Fibroblast of lung (primary cell): ENCODE data around the gene RAI1. TPM values are rescaled to one million over a fixed set of nuclear protein-coding genes. Genes with fewer than 3 reads are reported as not detected.
"Not testable (repeated sequence)": the region's sequence is repeated elsewhere in the genome, so short reads cannot be mapped to it uniquely, and the experiment has no call there.

Source experiments
- DNase-seq, 2 donors: peaks; one replicate each; pipeline versions ENCODE4 v3.0.0 to v3.0.0-alpha.2; 2010; ENCODE audit warnings: low read depth in 2 of 2
- H2AFZ ChIP-seq: 2 replicates; pipeline ENCODE4 v1.5.1; 2012; ENCODE audit warnings: low read length, control low read depth, inconsistent platforms
- H3K27ac ChIP-seq: 2 replicates; pipeline ENCODE4 v1.5.1; 2011; ENCODE audit warnings: low read length, control low read depth; ENCODE audit not compliant: insufficient read depth
- H3K27me3 ChIP-seq: 2 replicates; pipeline ENCODE4 v1.5.1; 2011; ENCODE audit warnings: mild to moderate bottlenecking, low read length; ENCODE audit not compliant: control insufficient read depth, insufficient read depth
- H3K36me3 ChIP-seq: 2 replicates; pipeline ENCODE4 v1.5.1; 2011; ENCODE audit warnings: low read length; ENCODE audit not compliant: control insufficient read depth, insufficient read depth
- H3K4me1 ChIP-seq: 2 replicates; pipeline ENCODE4 v1.5.1; 2011; ENCODE audit warnings: low read length; ENCODE audit not compliant: control insufficient read depth, insufficient read depth; ENCODE audit errors: extremely low read depth
- H3K4me2 ChIP-seq: 2 replicates; pipeline ENCODE4 v1.5.1; 2011; ENCODE audit warnings: low read length, control low read depth; ENCODE audit not compliant: insufficient read depth; ENCODE audit errors: extremely low read depth
- H3K4me3 ChIP-seq, 4 experiments: fragments of 200-600 bp in 1 of 4; sonication (generic) in 1 of 4; replicated peaks in 1 of 4; 2 replicates each; pipeline ENCODE4 v1.5.1; 2011 to 2016; ENCODE audit warnings: low read length in 4 of 4, low read depth in 3 of 4, mild to moderate bottlenecking in 3 of 4, control low read depth in 2 of 4, inconsistent platforms in 1 of 4, mixed read lengths in 1 of 4; ENCODE audit not compliant: insufficient read depth in 1 of 4; ENCODE audit errors: control extremely low read depth in 1 of 4
- H3K79me2 ChIP-seq: 2 replicates; pipeline ENCODE4 v1.5.1; 2012; ENCODE audit warnings: mild to moderate bottlenecking, low read length, inconsistent platforms; ENCODE audit not compliant: control insufficient read depth, insufficient read depth
- H3K9ac ChIP-seq: 2 replicates; pipeline ENCODE4 v1.5.1; 2011; ENCODE audit warnings: mild to moderate bottlenecking, low read length, control low read depth; ENCODE audit not compliant: insufficient read depth
- H3K9me3 ChIP-seq: 2 replicates; pipeline ENCODE4 v1.5.1; 2012; ENCODE audit warnings: low read depth, low read length; ENCODE audit not compliant: control insufficient read depth, insufficient read depth
- H4K20me1 ChIP-seq: 2 replicates; pipeline ENCODE4 v1.5.1; 2011; ENCODE audit warnings: low read length; ENCODE audit not compliant: control insufficient read depth, insufficient read depth; ENCODE audit errors: extremely low read depth
- CTCF ChIP-seq, 2 donors: IDR thresholded peaks in 1 of 2; conservative IDR thresholded peaks in 1 of 2; 1 replicate in 1 of 2; 2 replicates in 1 of 2; pipeline ENCODE4 v1.5.1; 2011 to 2012; ENCODE audit warnings: low read length in 2 of 2, control low read depth in 1 of 2, inconsistent platforms in 1 of 2, low read depth in 1 of 2, mild to moderate bottlenecking in 1 of 2
- EZH2 ChIP-seq: IDR thresholded peaks from 2 replicates; pipeline ENCODE4 v1.5.1; 2012; ENCODE audit warnings: low read length, control low read depth, mild to moderate bottlenecking; ENCODE audit errors: missing control alignments
- polyA plus RNA-seq, 2 donors: library from polyadenylated mRNA; depleted of rRNA in 1 of 2; stranded (reverse) in 1 of 2; unstranded in 1 of 2; fragments of >200 nt; gene quantifications; 2 replicates each; pipeline ENCODE4 v1.2.1, GENCODE V29; 2011 to 2012; ENCODE audit warnings: missing spikeins in 1 of 2
- total RNA-seq: library from RNA; depleted of rRNA; stranded (reverse); fragments of >200 nt; gene quantifications from 2 replicates; pipeline ENCODE4 v1.2.1, GENCODE V29; 2014

RAI1 gene
- total and polyA plus RNA-seq, 2 donors (not counting 1 experiment from before 2014, with no cell fraction given), result 2.1 to 6.6 TPM

DNA sequence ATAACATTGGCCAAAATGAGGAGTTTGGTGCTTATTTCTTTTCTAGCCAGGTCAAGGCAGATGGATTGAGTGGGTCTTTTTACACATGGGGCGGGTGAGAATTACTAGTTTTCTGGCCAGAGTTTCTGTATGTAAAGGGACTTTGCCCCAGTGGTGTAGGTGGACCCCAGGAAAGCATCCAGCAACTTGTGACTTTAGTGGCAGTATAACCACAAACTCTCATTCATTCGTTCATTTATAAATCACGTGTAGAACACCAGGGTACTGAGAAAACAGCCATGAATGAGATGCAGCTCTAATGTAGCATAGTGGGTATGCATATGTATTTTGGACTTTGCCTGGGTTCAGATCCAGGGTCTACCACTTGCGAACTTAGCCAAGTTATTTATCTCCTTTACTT lies 8.1 kb downstream of the RAI1 start:
- no peak for DNase-seq
- Histone ChIP-seq H3K27ac (no peak overlapping the region), H3K4me1 (peaks cover 41% of the 10 kb centered on the region), H3K27me3 (no peaks in the 10 kb centered on the region), H3K36me3 (peaks cover 4% of the 10 kb centered on the region), H3K4me2 (no peak overlapping the region), H2AFZ (no peak overlapping the region), H4K20me1 (no peaks in the 10 kb centered on the region), H3K9me3 (no peaks in the 10 kb centered on the region), H3K79me2 (peaks cover 86% of the 10 kb centered on the region), H3K9ac (no peak overlapping the region), H3K4me3 (no peak overlapping the region)
- TF ChIP-seq EZH2 (no peak), CTCF (conservative IDR thresholded peaks at IDR 0.05 in 1 of 2, IDR thresholded peaks at IDR 0.05 in 1 of 2; ENCODE audit: low read depth in 1 of 2, low read length in 2 of 2) (no peak)

DNA sequence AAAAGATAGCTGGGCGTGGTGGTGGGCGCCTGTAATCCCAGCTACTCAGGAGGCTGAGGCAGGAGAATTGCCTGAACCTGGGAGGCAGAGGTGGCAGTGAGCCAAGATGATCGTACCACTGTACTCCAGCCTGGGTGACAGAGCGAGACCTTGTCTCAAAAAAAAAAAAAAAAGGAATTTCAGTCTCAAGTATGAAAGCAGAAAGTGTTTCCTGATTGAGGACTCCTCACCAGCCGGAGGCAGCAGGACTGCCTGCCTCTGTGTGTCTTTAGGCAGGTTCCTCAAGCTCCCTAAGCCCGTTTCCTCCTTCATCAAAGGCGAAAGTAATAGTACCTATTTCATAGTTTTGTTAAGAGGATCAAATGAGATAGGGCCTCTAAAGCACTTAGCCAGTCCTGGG lies 9.0 kb downstream of the RAI1 start:
- not testable (repeated sequence) for H3K9me3 ChIP-seq, H3K9ac ChIP-seq, DNase-seq, H2AFZ ChIP-seq, H3K4me2 ChIP-seq, H3K27ac ChIP-seq, H4K20me1 ChIP-seq, H3K4me3 ChIP-seq, H3K36me3 ChIP-seq, H3K27me3 ChIP-seq
- H3K4me1 ChIP-seq, result peaks cover 38% of the 10 kb centered on the region
- H3K79me2 ChIP-seq, result peaks cover 82% of the 10 kb centered on the region

- H2AFZ ChIP-seq, result no peak overlapping the region
- no peaks in the 10 kb centered on the region for H3K9me3 ChIP-seq
- H4K20me1 ChIP-seq, result no peaks in the 10 kb centered on the region
- H3K4me3 ChIP-seq, result no peak overlapping the region
- H3K27ac ChIP-seq, result no peak overlapping the region
- H3K36me3 ChIP-seq, result no peaks in the 10 kb centered on the region
- H3K4me2 ChIP-seq, result no peak overlapping the region
- no peak for DNase-seq
- peaks cover 28% of the 10 kb centered on the region for H3K4me1 ChIP-seq
- H3K9ac ChIP-seq, result peak overlapping the region; percentile 16
- TF ChIP-seq EZH2 (no peak), CTCF (conservative IDR thresholded peaks at IDR 0.05 in 1 of 2, IDR thresholded peaks at IDR 0.05 in 1 of 2; ENCODE audit: low read depth in 1 of 2, low read length in 2 of 2) (no peak)
- H3K79me2 ChIP-seq, result peaks cover 84% of the 10 kb centered on the region
- H3K27me3 ChIP-seq, result no peaks in the 10 kb centered on the region
Observed at GRCh38 chr17:17691468-17692263, 10.4 kb downstream of the RAI1 start.
